Neuronal stem cell (in vitro differentiated cells): ENCODE data around the gene SAMD4A.

Source experiments
- DNase-seq: peaks from one replicate; pipeline ENCODE4 v3.0.0-alpha.2; 2013; ENCODE audit warnings: low spot score
- H2AFZ ChIP-seq: one replicate; pipeline ENCODE4 v1.6.1; 2013; ENCODE audit warnings: mild to moderate bottlenecking, low read length, inconsistent platforms
- H2AK5ac ChIP-seq: 2 replicates; pipeline ENCODE4 v1.6.1; 2013; ENCODE audit warnings: low read depth, mild to moderate bottlenecking, inconsistent platforms, low read length, moderate library complexity, mixed read lengths
- H2BK120ac ChIP-seq: 2 replicates; pipeline ENCODE4 v1.6.1; 2013; ENCODE audit warnings: low read depth, mild to moderate bottlenecking, inconsistent platforms, low read length, moderate library complexity, mixed read lengths
- H2BK12ac ChIP-seq: one replicate; pipeline ENCODE4 v1.6.1; 2013; ENCODE audit warnings: low read length, inconsistent platforms
- H2BK15ac ChIP-seq: 2 replicates; pipeline ENCODE4 v1.6.1; 2013; ENCODE audit warnings: mild to moderate bottlenecking, low read length, inconsistent platforms, mixed read lengths
- H2BK5ac ChIP-seq: one replicate; pipeline ENCODE4 v1.6.1; 2013; ENCODE audit warnings: inconsistent platforms, mild to moderate bottlenecking, low read length, moderate library complexity
- H3K14ac ChIP-seq: one replicate; pipeline ENCODE4 v1.6.1; 2013; ENCODE audit warnings: low read length, inconsistent platforms
- H3K18ac ChIP-seq: 2 replicates; pipeline ENCODE4 v1.6.1; 2013; ENCODE audit warnings: low read length, inconsistent platforms
- H3K23ac ChIP-seq: 2 replicates; pipeline ENCODE4 v1.6.1; 2013; ENCODE audit warnings: low read depth, mild to moderate bottlenecking, mixed read lengths, low read length, inconsistent platforms; ENCODE audit not compliant: poor library complexity
- H3K27ac ChIP-seq: replicated peaks from 3 replicates; pipeline ENCODE4 v1.5.1; 2013; ENCODE audit warnings: low read length, inconsistent platforms
- H3K27me3 ChIP-seq, 3 experiments: 2 replicates each; pipeline ENCODE4 v1.6.1; 2013; ENCODE audit warnings: low read length in 3 of 3, mild to moderate bottlenecking in 2 of 3, inconsistent platforms in 1 of 3, low read depth in 1 of 3, mixed read lengths in 1 of 3, moderate library complexity in 1 of 3; ENCODE audit not compliant: control insufficient read depth in 3 of 3, insufficient read depth in 3 of 3
- H3K36me3 ChIP-seq, 2 donors: replicated peaks in 1 of 2; 2 replicates each; pipeline ENCODE4 v1.6.1; 2013; ENCODE audit warnings: low read length in 2 of 2; ENCODE audit not compliant: control insufficient read depth in 2 of 2, insufficient read depth in 2 of 2
- H3K4ac ChIP-seq: 2 replicates; pipeline ENCODE4 v1.6.1; 2013; ENCODE audit warnings: inconsistent platforms, mild to moderate bottlenecking, low read length, moderate library complexity
- H3K4me1 ChIP-seq, 2 donors: 1 replicate in 1 of 2; 2 replicates in 1 of 2; pipeline ENCODE4 v1.6.1; 2013; ENCODE audit warnings: low read length in 2 of 2, low read depth in 1 of 2; ENCODE audit not compliant: control insufficient read depth in 2 of 2, insufficient read depth in 1 of 2
- H3K4me2 ChIP-seq: one replicate; pipeline ENCODE4 v1.6.1; 2013; ENCODE audit warnings: mild to moderate bottlenecking, low read length, inconsistent platforms; ENCODE audit not compliant: insufficient read depth, poor library complexity, severe bottlenecking
- H3K4me3 ChIP-seq, 2 donors: 2 replicates each; pipeline ENCODE4 v1.5.1; 2013; ENCODE audit warnings: low read length in 2 of 2, mild to moderate bottlenecking in 2 of 2, inconsistent platforms in 1 of 2, moderate library complexity in 1 of 2
- H3K79me1 ChIP-seq: one replicate; pipeline ENCODE4 v1.6.1; 2013; ENCODE audit warnings: low read depth, mild to moderate bottlenecking, inconsistent platforms, low read length, moderate library complexity
- H3K9ac ChIP-seq: one replicate; pipeline ENCODE4 v1.6.1; 2013; ENCODE audit warnings: mild to moderate bottlenecking, low read depth, low read length, inconsistent platforms; ENCODE audit not compliant: poor library complexity
- H3K9me3 ChIP-seq, 2 donors: replicated peaks in 1 of 2; 2 replicates each; pipeline versions ENCODE3 to v1.6.1; 2013; ENCODE audit warnings: low read length in 2 of 2, mild to moderate bottlenecking in 2 of 2, inconsistent platforms in 1 of 2, low read depth in 1 of 2, mixed read lengths in 1 of 2, moderate library complexity in 1 of 2; ENCODE audit not compliant: control insufficient read depth in 2 of 2, insufficient read depth in 1 of 2
- H4K8ac ChIP-seq: one replicate; pipeline ENCODE4 v1.6.1; 2013; ENCODE audit warnings: low read depth, mild to moderate bottlenecking, inconsistent platforms, low read length, moderate library complexity
- H4K91ac ChIP-seq: one replicate; pipeline ENCODE4 v1.6.1; 2013; ENCODE audit warnings: low read length, low read depth, mild to moderate bottlenecking, inconsistent platforms; ENCODE audit not compliant: poor library complexity
- WGBS, 2 donors: extraction: QIAGEN DNeasy Blood & Tissue Kit; methylation state at CpG; one replicate each; pipeline ENCODE4 v1.1.7; 2013; ENCODE audit warnings: missing lambda C conversion rate in 2 of 2, mixed read lengths in 1 of 2; ENCODE audit not compliant: insufficient read length in 2 of 2, insufficient replicate concordance in 1 of 2; ENCODE audit errors: extremely low coverage in 2 of 2; 5-methylcytosine and 5-hydroxymethylcytosine counted together

The SAMD4A gene

DNA sequence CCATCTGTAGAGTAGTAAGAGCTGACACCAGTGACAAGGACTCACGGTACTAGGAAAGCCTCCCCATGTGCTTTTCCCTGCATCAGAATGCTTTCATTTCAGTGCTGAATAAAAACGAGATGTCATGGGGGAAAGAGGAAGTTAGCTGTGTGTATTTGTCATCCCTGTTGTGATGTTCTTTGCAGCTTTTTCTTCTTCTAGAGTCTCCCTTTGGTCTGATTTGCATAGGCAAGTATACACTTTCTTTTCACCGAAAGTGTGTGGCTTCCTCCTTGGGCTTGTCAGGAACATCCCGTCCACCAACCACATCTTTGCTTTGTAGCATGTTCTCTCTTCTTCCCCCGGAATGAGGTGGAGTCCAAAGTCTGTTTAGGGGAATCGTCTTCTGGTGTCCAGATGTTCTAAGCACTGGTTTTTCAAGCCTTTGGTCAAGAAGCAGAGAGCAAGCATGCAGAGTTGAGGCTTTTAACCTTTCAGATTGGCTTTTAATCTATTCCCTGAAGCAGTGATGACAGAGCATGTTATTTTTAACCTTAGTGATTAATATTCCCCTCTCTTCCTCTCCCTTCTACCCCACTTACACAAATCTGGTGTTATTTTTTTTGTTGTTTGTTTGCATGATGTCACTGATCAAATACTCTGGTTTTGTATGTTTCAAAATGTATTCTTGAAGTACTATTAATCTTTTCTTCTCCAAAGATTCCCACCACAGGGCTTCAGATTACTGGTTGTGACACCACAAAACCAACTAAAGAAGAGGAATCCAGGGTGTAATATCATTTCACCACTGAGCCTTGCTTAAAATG is 163.4 kb downstream of the SAMD4A start:
- Histone ChIP-seq H3K4me2 (no peak overlapping the region), H3K27me3 (no peaks in the 10 kb centered on the region), H3K79me1 (no peaks in the 10 kb centered on the region), H3K4me3 (no peak overlapping the region), H4K91ac (no peak overlapping the region), H3K36me3 (no peaks in the 10 kb centered on the region), H4K8ac (no peak overlapping the region), H3K9ac (no peak overlapping the region), H2BK120ac (no peak overlapping the region), H3K4ac (no peak overlapping the region), H2BK15ac (no peak overlapping the region), H3K27ac (no peak overlapping the region), H3K4me1 (peaks cover 6 to 9% of the 10 kb centered on the region in 2 donors), H3K23ac (no peak overlapping the region), H3K9me3 (no peaks in the 10 kb centered on the region), H2AFZ (no peak overlapping the region), H3K18ac (no peak overlapping the region), H2BK12ac (no peak overlapping the region), H2BK5ac (no peak overlapping the region), H2AK5ac (no peak overlapping the region), H3K14ac (no peak overlapping the region)
- no CpG with 5 or more reads among the region's 6 CpGs for whole genome bisulfite sequencing, 2 donors
- DNase-seq: no peak

DNA sequence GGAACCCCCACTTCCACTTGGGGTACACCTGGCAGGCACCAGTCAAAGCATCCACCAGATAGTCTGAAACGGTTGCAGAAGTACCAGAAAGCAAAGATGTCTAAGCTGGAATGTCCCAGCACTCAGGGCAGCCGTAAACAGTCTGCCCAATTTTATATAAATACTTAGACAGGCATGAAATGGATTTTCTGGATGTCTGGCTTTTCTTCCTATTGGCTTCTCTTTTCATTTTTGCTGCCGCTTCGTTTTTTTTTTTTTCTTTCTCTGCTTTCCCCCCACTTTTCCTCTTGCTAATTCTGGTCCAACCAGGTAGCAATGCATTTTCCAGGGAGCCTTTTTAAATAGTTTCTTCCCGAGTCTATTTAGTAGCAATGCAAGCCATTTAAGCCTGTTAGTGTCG is 168.0 kb downstream of the SAMD4A start:
- H3K9me3 ChIP-seq: no peaks in the 10 kb centered on the region
- H3K9ac ChIP-seq: no peak overlapping the region
- no peak overlapping the region for H4K91ac ChIP-seq
- no peak overlapping the region for H3K4me2 ChIP-seq
- no peak overlapping the region for H3K18ac ChIP-seq
- no peaks in the 10 kb centered on the region for H3K36me3 ChIP-seq
- H3K14ac ChIP-seq: no peak overlapping the region
- H2BK15ac ChIP-seq: no peak overlapping the region
- H3K4ac ChIP-seq: no peak overlapping the region
- H3K27me3 ChIP-seq: no peaks in the 10 kb centered on the region
- DNase-seq: no peak
- no peaks in the 10 kb centered on the region for H3K79me1 ChIP-seq
- no peak overlapping the region for H3K27ac ChIP-seq
- H2AK5ac ChIP-seq: no peak overlapping the region
- H3K23ac ChIP-seq: no peak overlapping the region
- no peak overlapping the region for H2BK12ac ChIP-seq
- no CpG with 5 or more reads among the region's 6 CpGs for WGBS, 2 donors
- no peak overlapping the region for H2BK120ac ChIP-seq
- no peak overlapping the region for H4K8ac ChIP-seq
- H3K4me3 ChIP-seq: no peak overlapping the region
- peaks cover 0 to 1% of the 10 kb centered on the region in 2 donors for H3K4me1 ChIP-seq
- no peak overlapping the region for H2AFZ ChIP-seq
- H2BK5ac ChIP-seq: no peak overlapping the region

DNA sequence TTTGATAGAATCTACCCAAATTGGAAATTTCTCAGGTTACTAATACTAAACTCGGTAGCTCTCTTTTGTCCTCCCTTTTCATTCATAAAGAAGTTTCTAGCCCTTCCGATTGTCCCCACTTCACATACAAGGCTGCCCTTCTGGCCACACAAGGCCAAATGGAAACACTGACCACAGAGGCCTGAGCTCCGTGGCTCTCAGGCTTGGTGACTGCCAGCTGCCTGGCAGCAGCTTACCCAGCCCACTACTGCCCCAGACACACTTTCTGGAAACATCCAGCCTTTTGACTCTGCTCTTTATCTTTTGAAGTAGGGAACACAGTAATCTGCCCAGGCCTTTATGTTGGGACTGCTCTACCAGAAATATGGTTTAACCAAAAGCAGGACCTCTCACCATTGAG is 168.5 kb downstream of the SAMD4A start:
- H3K4me2 ChIP-seq: no peak overlapping the region
- H2BK15ac ChIP-seq: no peak overlapping the region
- no peak overlapping the region for H2BK12ac ChIP-seq
- no peak overlapping the region for H2AK5ac ChIP-seq
- no peaks in the 10 kb centered on the region for H3K27me3 ChIP-seq
- no peak overlapping the region for H2BK120ac ChIP-seq
- no peak overlapping the region for H4K8ac ChIP-seq
- no peak overlapping the region for H3K27ac ChIP-seq
- no peaks in the 10 kb centered on the region for H3K79me1 ChIP-seq
- no peaks in the 10 kb centered on the region for H3K9me3 ChIP-seq
- no peaks in the 10 kb centered on the region for H3K36me3 ChIP-seq
- no peak overlapping the region for H4K91ac ChIP-seq
- no peak overlapping the region for H2BK5ac ChIP-seq
- WGBS, 2 donors: no CpG with 5 or more reads among the region's 3 CpGs
- H3K9ac ChIP-seq: no peak overlapping the region
- H3K4me3 ChIP-seq: no peak overlapping the region
- H3K14ac ChIP-seq: no peak overlapping the region
- no peaks in the 10 kb centered on the region for H3K4me1 ChIP-seq
- no peak overlapping the region for H3K18ac ChIP-seq
- no peak overlapping the region for H2AFZ ChIP-seq
- H3K4ac ChIP-seq: no peak overlapping the region
- DNase-seq: no peak
- H3K23ac ChIP-seq: no peak overlapping the region

DNA sequence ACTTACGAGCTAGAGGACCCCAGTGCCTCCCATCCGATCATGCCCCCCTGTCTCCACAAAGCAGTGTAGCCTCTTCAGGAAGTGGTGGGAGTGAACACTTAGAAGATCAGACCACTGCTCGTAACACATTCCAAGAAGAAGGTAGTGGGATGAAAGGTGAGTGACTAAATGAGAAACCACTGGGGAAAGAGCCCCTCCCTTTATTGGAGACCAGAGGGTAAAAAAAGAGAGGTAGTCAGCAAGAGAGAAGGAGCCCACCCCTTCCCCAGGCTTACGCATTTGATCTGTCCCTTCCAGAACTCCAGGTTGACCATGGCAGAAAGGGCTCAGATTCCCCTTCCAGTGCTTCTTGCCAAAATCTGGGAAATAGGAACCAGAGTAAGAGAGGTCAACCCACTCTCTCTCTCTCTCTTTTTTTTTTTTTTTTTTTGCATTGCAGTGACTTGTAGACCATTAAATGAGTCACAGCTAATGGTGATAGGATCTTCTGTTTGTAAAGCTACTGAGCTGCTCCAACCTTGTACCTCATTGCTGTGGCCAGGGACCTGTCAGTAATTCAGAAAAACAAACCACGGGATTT is 170.3 kb downstream of the SAMD4A start:
- Histone ChIP-seq H3K4me3 (no peak overlapping the region), H3K9ac (no peak overlapping the region), H2BK15ac (no peak overlapping the region), H2BK5ac (no peak overlapping the region), H3K18ac (no peak overlapping the region), H4K8ac (no peak overlapping the region), H3K9me3 (no peaks in the 10 kb centered on the region), H3K14ac (no peak overlapping the region), H2BK12ac (no peak overlapping the region), H3K27me3 (no peaks in the 10 kb centered on the region), H3K4ac (no peak overlapping the region), H3K36me3 (no peaks in the 10 kb centered on the region), H2AFZ (no peak overlapping the region), H2BK120ac (no peak overlapping the region), H3K23ac (no peak overlapping the region), H4K91ac (no peak overlapping the region), H3K4me1 (no peaks in the 10 kb centered on the region), H2AK5ac (no peak overlapping the region), H3K79me1 (no peaks in the 10 kb centered on the region), H3K27ac (no peak overlapping the region), H3K4me2 (no peak overlapping the region)
- DNase-seq: no peak
- WGBS, 2 donors: no CpG with 5 or more reads among the region's 5 CpGs
